H1 (cell line): ENCODE measurements around the gene SRPX2. TPM values are rescaled to one million over a fixed set of nuclear protein-coding genes. Genes with fewer than 3 reads are reported as not detected.

Experiments
- CBX5 ChIP-seq: fragments of 300-800, 300-1000 bp; sonication (generic); IDR thresholded peaks from 2 replicates; pipeline ENCODE4 v1.7.1; 2016; ENCODE audit warnings: antibody characterized with exemption, low read length, low read depth
- CTBP2 ChIP-seq: IDR thresholded peaks from 2 replicates; pipeline ENCODE4 v1.7.0; 2011; ENCODE audit warnings: borderline replicate concordance, mild to moderate bottlenecking, moderate library complexity, mixed read lengths, low read length; ENCODE audit not compliant: insufficient read depth, insufficient read length
- SUZ12 ChIP-seq: fragments of 200-600 bp; sonication (generic); IDR thresholded peaks from 2 replicates; pipeline ENCODE4 v1.6.1; 2012; ENCODE audit warnings: mild to moderate bottlenecking, inconsistent platforms, low read length, moderate library complexity, mixed read lengths
- polyA plus RNA-seq, 7 experiments: library from polyadenylated mRNA; depleted of rRNA in 3 of 7; stranded (reverse) in 5 of 7; unstranded in 2 of 7; fragments of >200 nt in 5 of 7; fragments of 200-250 nt in 2 of 7; gene quantifications; 1 replicate in 5 of 7; 2 replicates in 1 of 7; 4 replicates in 1 of 7; pipeline versions ENCODE4 v1.2.1 to v1.2.3, GENCODE V29; 2011 to 2013; ENCODE audit warnings: missing spikeins in 2 of 7, mixed read lengths in 2 of 7
- total RNA-seq: library from RNA; stranded (reverse); fragmentation: NEBNext Ultra II Directional; extraction: Animal tissue kit (Norgen Biotek cat#: 25700); gene quantifications from 2 replicates; pipeline ENCODE4 v1.2.1, GENCODE V29; 2021

Gene SRPX2
- total and polyA plus RNA-seq, 2 of the 8 experiments (the other 6 are each of a cell fraction or from before 2014, with no cell fraction given): not detected

GRCh38 chrX:100623001-100623400 lies 21.0 kb upstream of the SRPX2 start (continued):
- TF ChIP-seq CTBP2 (no peak), CBX5 (no peak), SUZ12 (no peak)
